NCI-H2196 treated with DMSO at 0.1 percent for 48 hours (cell line): Measurements from ENCODE around the gene GNAS.

Source experiments
- DNase-seq: peaks from one replicate; lab custom pipeline; 2025; ENCODE audit not compliant: unreplicated experiment; lab: John Stamatoyannopoulos, UW

The GNAS gene

GRCh38 chr20:58878399-58878798, 25.9 kb downstream of the GNAS start:
- no peak for DNase-seq

- no peak for DNase-seq
Measured at GRCh38 chr20:58880441-58880840, 27.9 kb downstream of the GNAS start.

GRCh38 chr20:58880994-58881752, 28.7 kb downstream of the GNAS start:
- DNase-seq: no peak

- DNase-seq: no peak
Measured at GRCh38 chr20:58882704-58883089, 30.2 kb downstream of the GNAS start.

GRCh38 chr20:58883241-58883691, 30.8 kb downstream of the GNAS start:
- DNase-seq: no peak

GRCh38 chr20:58884966-58885365, 32.5 kb downstream of the GNAS start:
- DNase-seq: no peak

- no peak for DNase-seq
Measured at GRCh38 chr20:58886546-58886945, 34.0 kb downstream of the GNAS start.

- no peak for DNase-seq
Measured at GRCh38 chr20:58888103-58888502, 35.6 kb downstream of the GNAS start.

GRCh38 chr20:58888521-58889333, 36.2 kb downstream of the GNAS start:
- DNase-seq: peak; percentile 44

- no peak for DNase-seq
Measured at GRCh38 chr20:58889334-58889760, 36.8 kb downstream of the GNAS start.

- DNase-seq: no peak
Measured at GRCh38 chr20:58889798-58890517, 37.4 kb downstream of the GNAS start.

GRCh38 chr20:58890518-58891085, 38.1 kb downstream of the GNAS start:
- DNase-seq: peak; percentile 18

GRCh38 chr20:58891086-58891717, 38.7 kb downstream of the GNAS start:
- DNase-seq: no peak

GRCh38 chr20:58891718-58892140, 39.2 kb downstream of the GNAS start:
- DNase-seq: no peak

GRCh38 chr20:58892141-58892931, 39.8 kb downstream of the GNAS start:
- peak; percentile 13 for DNase-seq

- DNase-seq: no peak
Measured at GRCh38 chr20:58892932-58893224, 40.4 kb downstream of the GNAS start.

GRCh38 chr20:58893355-58894120, 41.0 kb downstream of the GNAS start:
- no peak for DNase-seq

GRCh38 chr20:58894652-58895447, 42.3 kb downstream of the GNAS start:
- no peak for DNase-seq
